K562 (cell line): Measurements from ENCODE around the gene CDH12.

ENCODE experiments used
- EP300 ChIP-seq: IDR thresholded peaks from 2 replicates; pipeline ENCODE4 v1.6.1; 2012; ENCODE audit warnings: low read length, improper control_type of control experiment
- HDAC2 ChIP-seq: fragments of 450-650 bp; IDR thresholded peaks from 2 replicates; pipeline ENCODE4 v1.6.1; 2016; ENCODE audit warnings: mild to moderate bottlenecking
- NFATC3 ChIP-seq: fragments of 450-650 bp; IDR thresholded peaks from 2 replicates; pipeline ENCODE4 v1.6.1; 2017; ENCODE audit warnings: mild to moderate bottlenecking
- POLR2AphosphoS5 ChIP-seq: IDR thresholded peaks from 2 replicates; pipeline ENCODE4 v1.6.1; 2011; ENCODE audit warnings: mild to moderate bottlenecking, low read depth, low read length, moderate library complexity; ENCODE audit not compliant: control insufficient read depth, insufficient read depth
- REST ChIP-seq, 2 experiments: fragments of 450-650 bp; formaldehyde crosslinking in 1 of 2; IDR thresholded peaks; 2 replicates each; pipeline versions ENCODE4 v1.4.0 to v1.6.1; 2014 to 2020; ENCODE audit warnings: mild to moderate bottlenecking in 2 of 2, borderline replicate concordance in 1 of 2, low read depth in 1 of 2
- SMC3 ChIP-seq: conservative IDR thresholded peaks from 2 replicates; pipeline ENCODE4 v1.6.1; 2011; ENCODE audit warnings: low read depth, low read length, improper control_type of control experiment; ENCODE audit not compliant: insufficient read depth
- ZNF589 ChIP-seq: fragments of 200-800 bp; sonication (Bioruptor generic); IDR thresholded peaks from 2 replicates; pipeline ENCODE4 v1.6.1; 2016; ENCODE audit warnings: low read depth, missing genetic modification characterization, missing compliant biosample characterization
- TF ChIP-seq, protein P1 (sequence below), 3 experiments: IDR thresholded peaks in 2 of 3; conservative IDR thresholded peaks in 1 of 3; 2 replicates each; pipeline ENCODE4 v1.5.1; 2011 to 2012; ENCODE audit warnings: low read length in 3 of 3, mild to moderate bottlenecking in 3 of 3, control low read depth in 2 of 3, improper control_type of control experiment in 1 of 3, inconsistent platforms in 1 of 3, low read depth in 1 of 3, mixed read lengths in 1 of 3, moderate library complexity in 1 of 3; ENCODE audit not compliant: insufficient read depth in 2 of 3

- TF ChIP-seq SMC3 (no peak), EP300 (no peak), REST (IDR thresholded peaks at IDR 0.05; ENCODE audit: borderline replicate concordance) (no peak), REST (CRISPR knock-in tag; IDR thresholded peaks at IDR 0.05; ENCODE audit: low read depth) (no peak), HDAC2 (no peak), ZNF589 (CRISPR knock-in tag) (no peak), NFATC3 (no peak), POLR2AphosphoS5 (no peak)
- TF ChIP-seq, protein P1, sequence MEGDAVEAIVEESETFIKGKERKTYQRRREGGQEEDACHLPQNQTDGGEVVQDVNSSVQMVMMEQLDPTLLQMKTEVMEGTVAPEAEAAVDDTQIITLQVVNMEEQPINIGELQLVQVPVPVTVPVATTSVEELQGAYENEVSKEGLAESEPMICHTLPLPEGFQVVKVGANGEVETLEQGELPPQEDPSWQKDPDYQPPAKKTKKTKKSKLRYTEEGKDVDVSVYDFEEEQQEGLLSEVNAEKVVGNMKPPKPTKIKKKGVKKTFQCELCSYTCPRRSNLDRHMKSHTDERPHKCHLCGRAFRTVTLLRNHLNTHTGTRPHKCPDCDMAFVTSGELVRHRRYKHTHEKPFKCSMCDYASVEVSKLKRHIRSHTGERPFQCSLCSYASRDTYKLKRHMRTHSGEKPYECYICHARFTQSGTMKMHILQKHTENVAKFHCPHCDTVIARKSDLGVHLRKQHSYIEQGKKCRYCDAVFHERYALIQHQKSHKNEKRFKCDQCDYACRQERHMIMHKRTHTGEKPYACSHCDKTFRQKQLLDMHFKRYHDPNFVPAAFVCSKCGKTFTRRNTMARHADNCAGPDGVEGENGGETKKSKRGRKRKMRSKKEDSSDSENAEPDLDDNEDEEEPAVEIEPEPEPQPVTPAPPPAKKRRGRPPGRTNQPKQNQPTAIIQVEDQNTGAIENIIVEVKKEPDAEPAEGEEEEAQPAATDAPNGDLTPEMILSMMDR (IDR thresholded peaks at IDR 0.05 in 2 of 3, conservative IDR thresholded peaks at IDR 0.05 in 1 of 3; ENCODE audit: insufficient read depth in 2 of 3, low read depth in 1 of 3, low read length in 3 of 3): no peak
These were observed 1046.9 kb downstream of the CDH12 start for GRCh38 chr5:21806271-21806670.
